GM12878 (cell line): ENCODE results near the gene GORASP2. TPM values are rescaled to one million over a fixed set of nuclear protein-coding genes. Genes with fewer than 3 reads are reported as not detected.
A peak's percentile ranks its signal among the peaks of the same experiment; 100 is the strongest.

ENCODE experiments used
- ESRRA ChIP-seq: IDR thresholded peaks from 2 replicates; pipeline ENCODE4 v1.6.1; 2012; ENCODE audit warnings: mild to moderate bottlenecking, low read length, improper control_type of control experiment
- FOS ChIP-seq: IDR thresholded peaks from 3 replicates; pipeline ENCODE4 v1.6.1; 2011; ENCODE audit warnings: borderline replicate concordance; ENCODE audit not compliant: insufficient read length; ENCODE audit errors: extremely low read depth
- GATAD2B ChIP-seq: fragments of 450-650 bp; conservative IDR thresholded peaks from 2 replicates; pipeline ENCODE4 v1.6.1; 2017; ENCODE audit warnings: low read depth, mild to moderate bottlenecking, moderate library complexity
- MYC ChIP-seq: IDR thresholded peaks from 2 replicates; pipeline ENCODE4 v1.6.1; 2011; ENCODE audit warnings: mild to moderate bottlenecking, low read length, moderate library complexity, inconsistent platforms; ENCODE audit not compliant: insufficient read depth, insufficient replicate concordance, insufficient read length, severe bottlenecking
- NKRF ChIP-seq: fragments of 450-650 bp; conservative IDR thresholded peaks from 2 replicates; pipeline ENCODE4 v1.6.1; 2017; ENCODE audit warnings: mild to moderate bottlenecking, moderate library complexity
- POLR2AphosphoS2 ChIP-seq: IDR thresholded peaks from 2 replicates; pipeline ENCODE4 v1.6.1; 2011; ENCODE audit warnings: low read depth, mild to moderate bottlenecking, low read length, improper control_type of control experiment, moderate library complexity
- SIX5 ChIP-seq: IDR thresholded peaks from 2 replicates; pipeline ENCODE4 v1.6.1; 2011; ENCODE audit warnings: mild to moderate bottlenecking, low read depth, low read length, moderate library complexity; ENCODE audit not compliant: severe bottlenecking
- SKIL ChIP-seq: fragments of 450-650 bp; IDR thresholded peaks from 2 replicates; pipeline ENCODE4 v1.6.1; 2017; ENCODE audit warnings: mild to moderate bottlenecking, low read depth, inconsistent platforms; ENCODE audit not compliant: poor library complexity, severe bottlenecking
- SPI1 ChIP-seq: IDR thresholded peaks from 2 replicates; pipeline ENCODE4 v1.6.1; 2011; ENCODE audit warnings: low read depth, mild to moderate bottlenecking, low read length, moderate library complexity, borderline replicate concordance; ENCODE audit not compliant: insufficient read depth
- SRF ChIP-seq, 2 experiments: IDR thresholded peaks; 2 replicates each; pipeline ENCODE4 v1.6.1; 2011; ENCODE audit warnings: low read depth in 2 of 2, low read length in 2 of 2, mild to moderate bottlenecking in 1 of 2, moderate library complexity in 1 of 2
- TCF3 ChIP-seq: IDR thresholded peaks from 2 replicates; pipeline ENCODE4 v1.6.1; 2012; ENCODE audit warnings: low read depth, mild to moderate bottlenecking, low read length, borderline replicate concordance; ENCODE audit not compliant: insufficient read depth
- ZBED1 ChIP-seq: IDR thresholded peaks from 2 replicates; pipeline ENCODE4 v1.6.1; 2016; ENCODE audit warnings: borderline replicate concordance
- ZNF592 ChIP-seq: fragments of 450-650 bp; IDR thresholded peaks from 2 replicates; pipeline ENCODE4 v1.6.1; 2017; ENCODE audit warnings: mild to moderate bottlenecking, moderate library complexity
- polyA plus RNA-seq, 11 experiments: library from polyadenylated mRNA; depleted of rRNA in 4 of 11; unstranded in 6 of 11; stranded (reverse) in 5 of 11; fragments of >200 nt; fragmentation: Nextera tagmentation in 4 of 11; fragmentation: Illumina TruSeq in 1 of 11; extraction: Ambion mirVana in 4 of 11; extraction: Trizol in 1 of 11; gene quantifications; 1 replicate in 1 of 11; 2 replicates in 10 of 11; pipeline versions ENCODE4 v1.2.1 to v1.2.3, GENCODE V29; 2011 to 2016; ENCODE audit warnings: inconsistent platforms in 2 of 11, missing spikeins in 2 of 11, low read depth in 1 of 11
- total RNA-seq, 4 experiments: library from RNA; depleted of rRNA in 3 of 4; stranded (reverse); fragments of >200 nt in 3 of 4; fragmentation: Illumina TruSeq in 1 of 4; extraction: Trizol in 1 of 4; gene quantifications; 2 replicates each; pipeline versions ENCODE4 v1.2.1 to v1.2.3, GENCODE V29; 2013 to 2021
- TF ChIP-seq, protein P1 (sequence below): IDR thresholded peaks from 2 replicates; pipeline ENCODE4 v1.6.1; 2011; ENCODE audit warnings: mild to moderate bottlenecking, low read depth, low read length, moderate library complexity; ENCODE audit not compliant: insufficient replicate concordance
- TF ChIP-seq, protein P2 (sequence below): fragments of 450-650 bp; IDR thresholded peaks from 2 replicates; pipeline ENCODE4 v1.6.1; 2016; ENCODE audit warnings: mild to moderate bottlenecking

The GORASP2 gene
- total and polyA plus RNA-seq, 10 of the 15 experiments (the other 5 are each of a cell fraction or from before 2014, with no cell fraction given), result 26.3 to 169 (median 103) TPM

DNA sequence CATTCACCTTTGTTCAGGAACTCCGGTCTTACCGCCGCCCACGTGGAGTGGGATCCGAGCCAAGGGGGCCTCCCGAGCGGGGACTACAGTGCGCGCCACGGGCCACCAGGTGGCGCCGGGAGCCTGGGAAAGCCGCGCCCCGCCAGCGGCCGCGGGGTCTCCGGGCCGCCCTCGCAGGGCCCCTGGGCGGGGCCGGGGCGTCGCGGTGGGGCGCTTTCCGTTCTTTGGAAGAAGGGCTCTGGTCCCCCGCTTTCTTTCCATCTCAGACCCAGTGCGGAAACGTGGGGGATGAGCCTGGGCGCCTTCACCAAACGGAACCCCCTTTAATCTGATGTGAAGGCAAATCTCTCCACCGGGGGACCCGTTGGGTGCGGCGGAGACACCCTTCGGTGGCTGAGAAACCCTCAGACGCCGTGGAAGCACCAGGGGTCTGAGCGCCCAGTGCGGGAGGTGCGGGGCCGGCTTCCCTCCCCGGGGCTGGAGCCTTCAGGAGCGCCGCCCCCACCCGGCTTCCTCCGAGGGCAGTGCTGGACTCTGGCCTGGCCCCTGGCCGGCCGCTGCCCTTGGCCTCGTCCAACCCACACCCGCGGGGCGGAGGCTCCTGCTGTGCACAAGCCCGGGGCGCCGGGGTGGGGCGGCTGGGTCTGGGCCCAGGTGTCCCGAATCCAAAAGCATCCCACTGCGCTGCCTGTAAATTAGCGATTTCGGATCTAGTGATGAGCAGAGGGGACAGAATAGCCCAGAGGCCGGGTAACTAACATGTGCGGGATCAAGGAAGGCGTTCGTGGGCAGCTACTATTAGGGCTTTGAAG lies 44.6 kb downstream of the GORASP2 start (continued):
- TF ChIP-seq SPI1 (no peak), SIX5 (no peak), SRF (IDR thresholded peaks at IDR 0.05; ENCODE audit: low read depth in 2 of 2, low read length in 2 of 2) (0 out of 4 replicates have a peak, but pooled peaks of 1 of the 2 experiments have one; percentile 23), POLR2AphosphoS2 (0 out of 2 replicates have a peak, but pooled peaks have one; percentile 35), GATAD2B (peak; percentile 76), TCF3 (0 out of 2 replicates have a peak, but pooled peaks have one; percentile 19), ZBED1 (no peak), SKIL (no peak), ZNF592 (peak; percentile 91), ESRRA (0 out of 2 replicates have a peak, but pooled peaks have one; percentile 32), MYC (no peak), NKRF (peak; percentile 80), FOS (no peak)
- TF ChIP-seq, protein P1, sequence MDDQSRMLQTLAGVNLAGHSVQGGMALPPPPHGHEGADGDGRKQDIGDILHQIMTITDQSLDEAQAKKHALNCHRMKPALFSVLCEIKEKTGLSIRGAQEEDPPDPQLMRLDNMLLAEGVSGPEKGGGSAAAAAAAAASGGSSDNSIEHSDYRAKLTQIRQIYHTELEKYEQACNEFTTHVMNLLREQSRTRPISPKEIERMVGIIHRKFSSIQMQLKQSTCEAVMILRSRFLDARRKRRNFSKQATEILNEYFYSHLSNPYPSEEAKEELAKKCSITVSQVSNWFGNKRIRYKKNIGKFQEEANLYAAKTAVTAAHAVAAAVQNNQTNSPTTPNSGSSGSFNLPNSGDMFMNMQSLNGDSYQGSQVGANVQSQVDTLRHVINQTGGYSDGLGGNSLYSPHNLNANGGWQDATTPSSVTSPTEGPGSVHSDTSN, result no peak
- TF ChIP-seq, protein P2, sequence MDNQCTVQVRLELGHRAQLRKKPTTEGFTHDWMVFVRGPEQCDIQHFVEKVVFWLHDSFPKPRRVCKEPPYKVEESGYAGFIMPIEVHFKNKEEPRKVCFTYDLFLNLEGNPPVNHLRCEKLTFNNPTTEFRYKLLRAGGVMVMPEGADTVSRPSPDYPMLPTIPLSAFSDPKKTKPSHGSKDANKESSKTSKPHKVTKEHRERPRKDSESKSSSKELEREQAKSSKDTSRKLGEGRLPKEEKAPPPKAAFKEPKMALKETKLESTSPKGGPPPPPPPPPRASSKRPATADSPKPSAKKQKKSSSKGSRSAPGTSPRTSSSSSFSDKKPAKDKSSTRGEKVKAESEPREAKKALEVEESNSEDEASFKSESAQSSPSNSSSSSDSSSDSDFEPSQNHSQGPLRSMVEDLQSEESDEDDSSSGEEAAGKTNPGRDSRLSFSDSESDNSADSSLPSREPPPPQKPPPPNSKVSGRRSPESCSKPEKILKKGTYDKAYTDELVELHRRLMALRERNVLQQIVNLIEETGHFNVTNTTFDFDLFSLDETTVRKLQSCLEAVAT, result no peak
